OCI-M2 (cell line): Measurements from ENCODE around the gene RALGAPB.

Source experiments
- DNase-seq: peaks from one replicate; lab custom pipeline; 2025; ENCODE audit not compliant: unreplicated experiment; lab: John Stamatoyannopoulos, UW

Gene RALGAPB

GRCh38 chr20:38543014-38543906 is 70.6 kb downstream of the RALGAPB start:
- DNase-seq, result no peak

GRCh38 chr20:38545771-38546170 is 73.1 kb downstream of the RALGAPB start:
- DNase-seq, result no peak

GRCh38 chr20:38547288-38548085 is 74.8 kb downstream of the RALGAPB start:
- DNase-seq, result no peak

- no peak for DNase-seq
These were observed 75.9 kb downstream of the RALGAPB start for GRCh38 chr20:38548356-38549083.

GRCh38 chr20:38550274-38550673 is 77.6 kb downstream of the RALGAPB start:
- DNase-seq, result no peak

- DNase-seq, result no peak
These were observed 78.5 kb downstream of the RALGAPB start for GRCh38 chr20:38551056-38551626.

GRCh38 chr20:38554986-38555385 is 82.3 kb downstream of the RALGAPB start:
- no peak for DNase-seq

- no peak for DNase-seq
These were observed 82.8 kb downstream of the RALGAPB start for GRCh38 chr20:38555395-38555794.

GRCh38 chr20:38557174-38557573 is 84.5 kb downstream of the RALGAPB start:
- no peak for DNase-seq

- no peak for DNase-seq
These were observed 86.1 kb downstream of the RALGAPB start for GRCh38 chr20:38558596-38559360.

- no peak for DNase-seq
These were observed 87.1 kb downstream of the RALGAPB start for GRCh38 chr20:38559764-38560163.

- peak; percentile 76 for DNase-seq
These were observed 91.3 kb downstream of the RALGAPB start for GRCh38 chr20:38563802-38564431.

GRCh38 chr20:38564680-38565079 is 92.0 kb downstream of the RALGAPB start:
- no peak for DNase-seq

GRCh38 chr20:38566036-38566598 is 93.5 kb downstream of the RALGAPB start:
- DNase-seq, result no peak

GRCh38 chr20:38569747-38570525 is 97.3 kb downstream of the RALGAPB start:
- DNase-seq, result no peak

- no peak for DNase-seq
These were observed 100.8 kb downstream of the RALGAPB start for GRCh38 chr20:38573413-38573812.

- DNase-seq, result no peak
These were observed 106.7 kb downstream of the RALGAPB start for GRCh38 chr20:38579219-38579910.

GRCh38 chr20:38579921-38580320 is 107.3 kb downstream of the RALGAPB start:
- DNase-seq, result no peak
